NCI-H748 (cell line): Measurements from ENCODE around the gene COX6B2.

ENCODE experiments used
- DNase-seq: peaks from one replicate; lab custom pipeline; 2025; ENCODE audit not compliant: unreplicated experiment; lab: John Stamatoyannopoulos, UW

COX6B2 gene

GRCh38 chr19:55383279-55384130 is 29.0 kb upstream of the COX6B2 start:
- peak; percentile 85 for DNase-seq

- no peak for DNase-seq
Observed at GRCh38 chr19:55382522-55383054, 28.1 kb upstream of the COX6B2 start.

GRCh38 chr19:55382013-55382412 is 27.5 kb upstream of the COX6B2 start:
- DNase-seq, result no peak

GRCh38 chr19:55379174-55379573 is 24.7 kb upstream of the COX6B2 start:
- no peak for DNase-seq

GRCh38 chr19:55377356-55378131 is 23.0 kb upstream of the COX6B2 start:
- peak; percentile 33 for DNase-seq

- peak; percentile 75 for DNase-seq
Observed at GRCh38 chr19:55376241-55376933, 21.9 kb upstream of the COX6B2 start, which contains the start of gene TMEM190. Gene TMEM190 (plus strand): TSS chr19:55376826. CDS start chr19:55376854, 28 bp downstream.

- no peak for DNase-seq
Observed at GRCh38 chr19:55373993-55374757, 19.7 kb upstream of the COX6B2 start.

- no peak for DNase-seq
Observed at GRCh38 chr19:55373306-55373992, 18.9 kb upstream of the COX6B2 start.

- DNase-seq, result no peak
Observed at GRCh38 chr19:55372316-55373081, 18.0 kb upstream of the COX6B2 start.

GRCh38 chr19:55370305-55370988 is 15.9 kb upstream of the COX6B2 start, which contains the start of gene IL11:
Gene IL11 (minus strand): TSS chr19:55370463. CDS start chr19:55370310, 153 bp downstream.
- no peak for DNase-seq

- peak; percentile 84 for DNase-seq
Observed at GRCh38 chr19:55369653-55370304, 15.3 kb upstream of the COX6B2 start.

GRCh38 chr19:55368701-55369563 is 14.4 kb upstream of the COX6B2 start:
- DNase-seq, result peak; percentile 28

GRCh38 chr19:55368106-55368505 is 13.6 kb upstream of the COX6B2 start:
- no peak for DNase-seq

- no peak for DNase-seq
Observed at GRCh38 chr19:55366790-55367189, 12.3 kb upstream of the COX6B2 start.

- no peak for DNase-seq
Observed at GRCh38 chr19:55365964-55366363, 11.4 kb upstream of the COX6B2 start.

- no peak for DNase-seq
Observed at GRCh38 chr19:55365245-55365644, 10.7 kb upstream of the COX6B2 start.
